HepG2 (cell line): ENCODE data around the gene BIRC3. TPM values are rescaled to one million over a fixed set of nuclear protein-coding genes. Genes with fewer than 3 reads are reported as not detected.

ENCODE experiments used
- ATAC-seq: fragments of 200-7000 bp; cut with Tn5 transposase; 3 replicates; pipeline ENCODE4 v1.9.1; 2020; ENCODE audit warnings: mild to moderate bottlenecking, moderate library complexity
- BruUV-seq: library from RNA; stranded (reverse); fragments of 400-500 nt; replicated peaks from 2 replicates; lab custom pipeline; 2021; lab: Mats Ljungman, UMichigan
- CTCF ChIA-PET: fragments of 300-600 bp; formaldehyde crosslinking; extraction: SDS; loops from one replicate; lab custom pipeline; 2021; ENCODE audit warnings: low total read pairs, inconsistent platforms, low intra/inter-chr PET ratio; lab: Yijun Ruan, JAX
- POLR2A ChIA-PET: fragments of 350-600 bp; sonication (Branson Sonifier 250); formaldehyde crosslinking; loops from one replicate; lab custom pipeline; 2020; ENCODE audit warnings: antibody characterized with exemption, inconsistent platforms; lab: Yijun Ruan, JAX
- DNase-seq: peaks from one replicate; pipeline ENCODE4 v3.0.0-alpha.2; 2015; ENCODE audit warnings: low spot score
- FAIRE-seq: peaks from 3 replicates; lab custom pipeline; 2011; peaks lifted over from hg19 to GRCh38; lab: Jason Lieb, UNC
- H2AFZ ChIP-seq: one replicate; pipeline ENCODE4 v1.6.1; 2011; ENCODE audit warnings: low read length, inconsistent platforms
- H3K27ac ChIP-seq: fragments of 300-600 bp; 3 replicates; pipeline ENCODE4 v1.8.0; 2011; ENCODE audit warnings: mixed run types, mild to moderate bottlenecking, mixed read lengths, low read length, inconsistent platforms; ENCODE audit not compliant: insufficient read depth; ENCODE audit errors: extremely low read length
- H3K27me3 ChIP-seq, 2 experiments: fragments of 200-600 bp in 1 of 2; 2 replicates in 1 of 2; 3 replicates in 1 of 2; pipeline versions ENCODE4 v1.6.0 to v1.8.0; 2011; ENCODE audit warnings: low read length in 2 of 2, mild to moderate bottlenecking in 2 of 2, moderate library complexity in 2 of 2, inconsistent platforms in 1 of 2; ENCODE audit not compliant: insufficient read depth in 2 of 2, control insufficient read depth in 1 of 2
- H3K36me3 ChIP-seq, 2 experiments: fragments of 200-600 bp in 1 of 2; replicated peaks in 1 of 2; 2 replicates in 1 of 2; 3 replicates in 1 of 2; pipeline versions ENCODE4 v1.5.1 to v1.8.0; 2011; ENCODE audit warnings: low read length in 2 of 2, inconsistent platforms in 1 of 2; ENCODE audit not compliant: insufficient read depth in 2 of 2, control insufficient read depth in 1 of 2
- H3K4me1 ChIP-seq: 2 replicates; pipeline ENCODE4 v1.5.1; 2012; ENCODE audit warnings: low read length, inconsistent platforms; ENCODE audit not compliant: insufficient read depth
- H3K4me2 ChIP-seq: 2 replicates; pipeline ENCODE4 v1.6.0; 2011; ENCODE audit warnings: low read depth, low read length, inconsistent platforms
- H3K4me3 ChIP-seq, 3 experiments: fragments of 200-600 bp in 1 of 3; sonication (generic), shearing (Covaris generic) in 1 of 3; replicated peaks in 1 of 3; 2 replicates each; pipeline ENCODE4 v1.5.1; 2011 to 2016; ENCODE audit warnings: low read length in 3 of 3, inconsistent platforms in 2 of 3, low read depth in 2 of 3, mild to moderate bottlenecking in 2 of 3, control low read depth in 1 of 3, mixed read lengths in 1 of 3; ENCODE audit not compliant: insufficient read depth in 1 of 3
- H3K79me2 ChIP-seq: one replicate; pipeline ENCODE4 v1.6.1; 2011; ENCODE audit warnings: low read length, inconsistent platforms; ENCODE audit not compliant: insufficient read depth
- H3K9ac ChIP-seq: 2 replicates; pipeline ENCODE4 v1.6.0; 2011; ENCODE audit warnings: mild to moderate bottlenecking, low read depth, low read length, inconsistent platforms; ENCODE audit not compliant: insufficient read depth
- H3K9me3 ChIP-seq: 2 replicates; pipeline ENCODE4 v1.5.1; 2012; ENCODE audit warnings: mild to moderate bottlenecking, low read length
- H4K20me1 ChIP-seq: 2 replicates; pipeline ENCODE4 v1.6.0; 2011; ENCODE audit warnings: inconsistent platforms, mild to moderate bottlenecking, low read length, moderate library complexity; ENCODE audit not compliant: insufficient read depth
- HNF4A ChIP-seq: sonication (generic); formaldehyde crosslinking; IDR thresholded peaks from 2 replicates; pipeline ENCODE4 v1.4.0; 2020; ENCODE audit warnings: missing genetic modification reagents
- NKX3-1 ChIP-seq: sonication (generic); formaldehyde crosslinking; IDR thresholded peaks from 2 replicates; pipeline ENCODE4 v1.5.0; 2020; ENCODE audit warnings: missing genetic modification reagents
- ZBTB38 ChIP-seq: sonication (generic); formaldehyde crosslinking; IDR thresholded peaks from 2 replicates; pipeline ENCODE4 v1.5.1; 2020; ENCODE audit warnings: mild to moderate bottlenecking, missing genetic modification reagents
- ZNF678 ChIP-seq: sonication (generic); formaldehyde crosslinking; IDR thresholded peaks from 2 replicates; pipeline ENCODE4 v1.4.0; 2020; ENCODE audit warnings: mild to moderate bottlenecking, missing genetic modification reagents
- ZNF687 ChIP-seq: sonication (generic); formaldehyde crosslinking; IDR thresholded peaks from 2 replicates; pipeline ENCODE4 v1.5.1; 2020; ENCODE audit warnings: mild to moderate bottlenecking, missing genetic modification reagents, moderate library complexity
- WGBS: methylation state at CpG from one replicate; pipeline ENCODE4 v1.1.6; 2017; ENCODE audit warnings: low lambda C conversion rate; 5-methylcytosine and 5-hydroxymethylcytosine counted together
- in situ Hi-C: cut with HindIII; loops from 2 replicates; pipeline ENCODE4 v1.10.0; 2017; ENCODE audit warnings: low pct_unique_long_range_greater_than_20kb; ENCODE audit not compliant: extremely low pct_ligation_motif_present
- intact Hi-C: fragments of 100-400 bp; cut with micrococcal nuclease; formaldehyde crosslinking; loops from one replicate; pipeline ENCODE4 v1.10.0; 2022; ENCODE audit not compliant: unreplicated experiment
- polyA plus RNA-seq, 8 experiments: library from polyadenylated mRNA; depleted of rRNA in 3 of 8; stranded (reverse) in 7 of 8; unstranded in 1 of 8; fragments of >200 nt; fragmentation: Illumina TruSeq in 4 of 8; extraction: Trizol in 4 of 8; gene quantifications; 2 replicates each; pipeline versions ENCODE4 v1.2.1 to v1.2.3, GENCODE V29; 2011 to 2016; ENCODE audit warnings: low read depth in 4 of 8, missing spikeins in 1 of 8, mixed read lengths in 1 of 8; ENCODE audit not compliant: insufficient read depth in 1 of 8
- total RNA-seq, 5 experiments: library from RNA; depleted of rRNA; stranded (reverse); fragments of >200 nt; fragmentation: Illumina TruSeq; extraction: Trizol; gene quantifications; 2 replicates each; pipeline ENCODE4 v1.2.3, GENCODE V29; 2016; ENCODE audit warnings: low read depth in 1 of 5

Gene BIRC3
- total and polyA plus RNA-seq, 2 of the 13 experiments (the other 11 are each of a cell fraction or from before 2014, with no cell fraction given) = 0.41 to 4.2 TPM

- in situ Hi-C loops (no loop called here), intact Hi-C loops (no loop called here)
- POLR2A ChIA-PET = no interaction called here
- peaks cover 38% of the 10 kb centered on the region for H3K79me2 ChIP-seq
- CTCF ChIA-PET = no interaction called here
- no peak for DNase-seq
- H3K36me3 ChIP-seq = peaks cover 24 to 70% of the 10 kb centered on the region in 2 experiments
- peaks cover 6% of the 10 kb centered on the region; the same call in 1 of the 2 replicates for H3K4me1 ChIP-seq
- no peak overlapping the region for H3K9ac ChIP-seq
- H3K27ac ChIP-seq = no peak overlapping the region
- no peak overlapping the region for H3K4me2 ChIP-seq
- no peaks in the 10 kb centered on the region for H3K27me3 ChIP-seq
- 94% methylated on average over 3 of the region's 3 CpGs for WGBS
- no peak overlapping the region for H3K4me3 ChIP-seq
- FAIRE-seq = no peak
- H2AFZ ChIP-seq = no peak overlapping the region
- H3K9me3 ChIP-seq = no peaks in the 10 kb centered on the region; the same call in 1 of the 2 replicates
- ATAC-seq = no peak
- no peak for TF ChIP-seq NKX3-1 (CRISPR knock-in tag)
- no peaks in the 10 kb centered on the region; the same call in 1 of the 2 replicates for H4K20me1 ChIP-seq
- no TSS peak for BruUV-seq
Measured at GRCh38 chr11:102360681-102361080, 43.4 kb downstream of the BIRC3 start.

DNA sequence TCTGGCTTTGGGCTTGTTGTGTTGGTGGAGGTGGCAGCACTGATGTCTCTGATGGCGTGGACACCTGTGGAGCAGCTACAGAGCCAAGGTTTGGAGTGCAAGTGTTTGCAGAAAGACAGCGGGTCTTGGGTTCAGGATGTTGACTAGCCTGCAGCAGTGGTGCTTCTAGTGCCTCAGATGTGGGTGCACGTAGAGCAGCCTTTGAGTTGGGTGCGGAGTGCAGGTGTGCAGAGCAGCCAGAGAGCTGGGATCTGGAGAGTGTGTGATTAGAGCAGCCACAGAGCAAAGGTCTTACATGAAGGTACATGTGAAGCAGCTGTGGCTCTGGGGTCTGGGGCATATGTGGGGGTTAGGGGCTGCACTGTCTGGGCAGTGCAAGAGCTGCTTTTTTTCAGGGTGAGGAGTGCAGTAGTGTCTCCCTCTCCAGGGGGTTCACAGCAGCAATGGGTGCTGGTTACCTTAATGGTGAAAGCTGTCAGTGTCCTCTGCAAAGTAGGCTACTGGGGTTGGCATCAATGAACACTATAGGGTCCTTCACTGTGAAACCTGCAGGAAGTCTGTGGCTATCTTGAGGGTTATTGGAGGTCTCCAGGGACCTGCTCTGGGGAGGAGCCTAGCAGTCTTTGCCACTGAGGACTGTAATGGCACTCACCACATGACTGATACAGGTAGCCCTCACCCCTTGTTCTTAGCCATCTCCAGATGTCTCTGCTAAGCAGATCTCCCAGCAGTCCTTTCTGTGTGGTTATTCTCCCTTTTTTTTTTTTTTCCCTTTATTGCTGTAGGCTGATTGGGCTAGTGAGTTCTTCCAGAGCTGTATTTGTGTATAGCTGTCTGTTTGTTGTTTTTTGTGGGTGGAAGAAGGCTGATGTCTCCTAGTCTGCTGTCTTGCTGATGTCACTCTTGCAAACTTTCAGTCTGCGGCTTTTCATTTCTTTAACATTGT is 44.1 kb downstream of the BIRC3 start:
- intact Hi-C loops (no loop called here), in situ Hi-C loops (no loop called here)
- Histone ChIP-seq H2AFZ (no peak overlapping the region), H3K36me3 (peaks cover 24 to 76% of the 10 kb centered on the region in 2 experiments), H3K79me2 (peaks cover 31% of the 10 kb centered on the region), H3K27ac (no peak overlapping the region), H3K4me3 (no peak overlapping the region), H3K4me2 (no peak overlapping the region), H3K27me3 (no peaks in the 10 kb centered on the region), H3K4me1 (peaks cover 6% of the 10 kb centered on the region; the same call in 1 of the 2 replicates), H3K9ac (no peak overlapping the region), H3K9me3 (no peaks in the 10 kb centered on the region), H4K20me1 (no peaks in the 10 kb centered on the region; the same call in 1 of the 2 replicates)
- DNase-seq (no peak), ATAC-seq (peak; percentile 68), FAIRE-seq (no peak)
- ChIA-PET CTCF (no interaction called here), POLR2A (no interaction called here)
- 95% methylated on average over 3 of the region's 5 CpGs for WGBS
- no TSS peak for BruUV-seq
- TF ChIP-seq HNF4A (CRISPR knock-in tag) (0 out of 2 replicates have a peak, but pooled peaks have one; percentile 12), ZNF678 (CRISPR knock-in tag) (no peak), ZBTB38 (CRISPR knock-in tag) (peak; percentile 49; the same call in 1 of the 2 replicates), ZNF687 (CRISPR knock-in tag) (0 out of 2 replicates have a peak, but pooled peaks have one; percentile 15)
